PFSK-1 (cell line): ENCODE results near the gene CHRM4.

Source experiments
- FOXP2 ChIP-seq: optimal IDR thresholded peaks from 2 replicates; pipeline ENCODE3; 2011; ENCODE audit warnings: borderline replicate concordance, control low read depth, inconsistent platforms; ENCODE audit not compliant: insufficient read depth; ENCODE audit errors: extremely low read length, extremely low read depth
- POLR2AphosphoS5 ChIP-seq: IDR thresholded peaks from 2 replicates; pipeline ENCODE4 v1.6.1; 2012; ENCODE audit warnings: low read depth, mild to moderate bottlenecking, control low read depth, low read length, moderate library complexity
- REST ChIP-seq, 2 experiments: IDR thresholded peaks; 2 replicates each; pipeline versions ENCODE4 v1.6.1 to v1.8.0; 2011 to 2012; ENCODE audit warnings: low read depth in 2 of 2, low read length in 2 of 2, control low read depth in 1 of 2, inconsistent platforms in 1 of 2, mild to moderate bottlenecking in 1 of 2, moderate library complexity in 1 of 2; ENCODE audit not compliant: insufficient read depth in 1 of 2
- TAF1 ChIP-seq: IDR thresholded peaks from 2 replicates; pipeline ENCODE4 v1.6.1; 2012; ENCODE audit warnings: low read length, control low read depth, borderline replicate concordance; ENCODE audit not compliant: insufficient read depth

GRCh38 chr11:46402957-46403902 is 11.7 kb upstream of the CHRM4 start:
- TF ChIP-seq POLR2AphosphoS5 (no peak), REST (IDR thresholded peaks at IDR 0.05; ENCODE audit: insufficient read depth in 1 of 2, low read depth in 2 of 2, low read length in 2 of 2) (no peak), FOXP2 (no peak), TAF1 (no peak)
